Gastrocnemius medialis (tissue), 4 donors: Measurements from ENCODE around the gene PCSK6.

Experiments used
- POLR2A ChIP-seq, 2 donors: fragments of 450-650 bp; IDR thresholded peaks; one replicate each; pipeline ENCODE4 v1.6.1; 2017; ENCODE audit warnings: antibody characterized with exemption in 2 of 2, mild to moderate bottlenecking in 2 of 2, moderate library complexity in 2 of 2
- TF ChIP-seq, protein P1 (sequence below), 5 experiments: fragments of 450-650 bp in 3 of 5; fragments of 200-600 bp in 2 of 5; sonication (generic) in 2 of 5; IDR thresholded peaks in 4 of 5; conservative IDR thresholded peaks in 1 of 5; 1 replicate in 4 of 5; 2 replicates in 1 of 5; pipeline ENCODE4 v1.5.1; 2016 to 2019; ENCODE audit warnings: antibody characterized with exemption in 5 of 5, mild to moderate bottlenecking in 3 of 5, moderate library complexity in 3 of 5

DNA sequence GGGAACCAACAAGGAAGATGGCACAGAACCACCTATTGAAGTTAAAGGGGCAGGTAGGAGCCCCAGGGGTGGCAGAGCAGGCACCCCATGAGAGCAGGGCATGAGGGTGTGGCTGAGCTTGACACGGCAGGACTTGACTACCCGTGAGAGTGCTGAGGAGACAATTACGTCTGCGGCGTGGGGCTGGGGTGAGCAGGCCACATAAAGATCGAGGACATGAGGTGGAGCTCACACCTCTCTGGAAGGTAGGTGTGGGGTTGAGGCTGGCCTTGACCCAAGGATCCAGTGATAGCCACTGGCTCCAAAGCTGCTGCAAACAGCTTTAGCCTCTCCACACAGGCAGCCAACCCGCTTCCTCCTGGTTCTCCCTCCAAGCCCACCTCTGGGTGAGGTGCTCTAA, 64.5 kb downstream of the PCSK6 start:
- TF ChIP-seq, protein P1, sequence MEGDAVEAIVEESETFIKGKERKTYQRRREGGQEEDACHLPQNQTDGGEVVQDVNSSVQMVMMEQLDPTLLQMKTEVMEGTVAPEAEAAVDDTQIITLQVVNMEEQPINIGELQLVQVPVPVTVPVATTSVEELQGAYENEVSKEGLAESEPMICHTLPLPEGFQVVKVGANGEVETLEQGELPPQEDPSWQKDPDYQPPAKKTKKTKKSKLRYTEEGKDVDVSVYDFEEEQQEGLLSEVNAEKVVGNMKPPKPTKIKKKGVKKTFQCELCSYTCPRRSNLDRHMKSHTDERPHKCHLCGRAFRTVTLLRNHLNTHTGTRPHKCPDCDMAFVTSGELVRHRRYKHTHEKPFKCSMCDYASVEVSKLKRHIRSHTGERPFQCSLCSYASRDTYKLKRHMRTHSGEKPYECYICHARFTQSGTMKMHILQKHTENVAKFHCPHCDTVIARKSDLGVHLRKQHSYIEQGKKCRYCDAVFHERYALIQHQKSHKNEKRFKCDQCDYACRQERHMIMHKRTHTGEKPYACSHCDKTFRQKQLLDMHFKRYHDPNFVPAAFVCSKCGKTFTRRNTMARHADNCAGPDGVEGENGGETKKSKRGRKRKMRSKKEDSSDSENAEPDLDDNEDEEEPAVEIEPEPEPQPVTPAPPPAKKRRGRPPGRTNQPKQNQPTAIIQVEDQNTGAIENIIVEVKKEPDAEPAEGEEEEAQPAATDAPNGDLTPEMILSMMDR (IDR thresholded peaks at IDR 0.05 in 4 of 5, conservative IDR thresholded peaks at IDR 0.05 in 1 of 5): no peak
- TF ChIP-seq POLR2A (IDR thresholded peaks at IDR 0.05): no peak
